Vagina (tissue), 2 donors: ENCODE measurements around the gene TBCEL. TPM values are rescaled to one million over a fixed set of nuclear protein-coding genes. Genes with fewer than 3 reads are reported as not detected.

ENCODE experiments used
- DNase-seq, 2 donors: peaks; one replicate each; pipeline ENCODE4 v3.0.0-alpha.2; 2017; ENCODE audit errors: extremely low spot score in 2 of 2
- H3K27ac ChIP-seq: fragments of 200-600 bp; sonication (generic); one replicate; pipeline ENCODE4 v1.5.1; 2019
- H3K27me3 ChIP-seq: fragments of 200-600 bp; sonication (generic); one replicate; pipeline ENCODE4 v1.5.1; 2019
- H3K36me3 ChIP-seq, 2 donors: fragments of 200-600 bp; sonication (generic); one replicate each; pipeline ENCODE4 v1.5.1; 2017 to 2019
- H3K4me1 ChIP-seq: fragments of 200-600 bp; sonication (generic); one replicate; pipeline ENCODE4 v1.5.1; 2019
- H3K4me3 ChIP-seq, 2 donors: fragments of 200-600 bp; sonication (generic); 1 replicate in 1 of 2; 2 replicates in 1 of 2; pipeline ENCODE4 v1.5.1; 2016 to 2019
- H3K9me3 ChIP-seq: fragments of 200-600 bp; sonication (generic); one replicate; pipeline ENCODE4 v1.5.1; 2019
- POLR2A ChIP-seq, 2 donors: fragments of 450-650 bp; IDR thresholded peaks; one replicate each; pipeline ENCODE4 v1.6.1; 2017; ENCODE audit warnings: antibody characterized with exemption in 2 of 2, mild to moderate bottlenecking in 2 of 2, moderate library complexity in 2 of 2
- POLR2AphosphoS5 ChIP-seq, 2 donors: sonication (generic); formaldehyde crosslinking; IDR thresholded peaks; one replicate each; pipeline ENCODE4 v1.9.0; 2017; ENCODE audit warnings: antibody characterized with exemption in 2 of 2, mild to moderate bottlenecking in 2 of 2, low read depth in 1 of 2; ENCODE audit not compliant: insufficient read depth in 1 of 2
- intact Hi-C: fragments of 100-400 bp; cut with DNase I; formaldehyde crosslinking; loops from one replicate; pipeline ENCODE4 v1.15.1; 2023
- total RNA-seq: library from RNA; depleted of rRNA; stranded (reverse); fragments of >200 nt; gene quantifications from one replicate; pipeline ENCODE4 v1.2.3, GENCODE V29; 2016
- TF ChIP-seq, protein P1 (sequence below), 3 experiments: fragments of 450-650 bp in 2 of 3; fragments of 200-600 bp in 1 of 3; sonication (generic) in 1 of 3; IDR thresholded peaks; one replicate each; pipeline ENCODE4 v1.5.1; 2017 to 2019; ENCODE audit warnings: antibody characterized with exemption in 3 of 3, mild to moderate bottlenecking in 2 of 3, moderate library complexity in 2 of 3

TBCEL gene
- total RNA-seq, 1 donor from 2014 or later, result 19.2 TPM

DNA sequence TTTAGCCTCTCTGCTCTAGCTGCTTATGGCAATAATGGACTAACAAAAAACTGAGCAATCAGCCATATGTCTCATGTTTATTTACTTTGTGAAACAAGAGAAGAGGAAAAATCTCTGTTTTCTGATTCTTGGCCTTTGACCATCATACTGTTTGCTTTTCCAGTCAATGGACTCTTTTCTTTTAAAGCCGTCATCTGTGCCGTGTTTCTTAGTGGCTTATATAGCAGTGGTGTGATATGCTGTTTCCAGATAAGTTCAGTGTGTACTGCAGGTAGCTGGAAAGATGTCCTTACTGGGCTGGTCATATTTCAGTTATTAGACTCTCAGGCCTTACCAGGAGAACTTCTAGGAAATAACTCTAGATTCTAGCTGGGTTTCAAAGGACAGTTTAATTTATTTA is 43.6 kb downstream of the TBCEL start:
- Histone ChIP-seq H3K9me3 (no peaks in the 10 kb centered on the region), H3K36me3 (no peaks in the 10 kb centered on the region), H3K4me1 (no peaks in the 10 kb centered on the region), H3K27me3 (no peaks in the 10 kb centered on the region), H3K27ac (no peak overlapping the region), H3K4me3 (no peak overlapping the region)
- intact Hi-C loops, result no loop called here
- DNase-seq, result no peak
- TF ChIP-seq POLR2AphosphoS5 (IDR thresholded peaks at IDR 0.05; ENCODE audit: insufficient read depth in 1 of 2, low read depth in 1 of 2) (no peak), POLR2A (IDR thresholded peaks at IDR 0.05) (no peak)
- TF ChIP-seq, protein P1, sequence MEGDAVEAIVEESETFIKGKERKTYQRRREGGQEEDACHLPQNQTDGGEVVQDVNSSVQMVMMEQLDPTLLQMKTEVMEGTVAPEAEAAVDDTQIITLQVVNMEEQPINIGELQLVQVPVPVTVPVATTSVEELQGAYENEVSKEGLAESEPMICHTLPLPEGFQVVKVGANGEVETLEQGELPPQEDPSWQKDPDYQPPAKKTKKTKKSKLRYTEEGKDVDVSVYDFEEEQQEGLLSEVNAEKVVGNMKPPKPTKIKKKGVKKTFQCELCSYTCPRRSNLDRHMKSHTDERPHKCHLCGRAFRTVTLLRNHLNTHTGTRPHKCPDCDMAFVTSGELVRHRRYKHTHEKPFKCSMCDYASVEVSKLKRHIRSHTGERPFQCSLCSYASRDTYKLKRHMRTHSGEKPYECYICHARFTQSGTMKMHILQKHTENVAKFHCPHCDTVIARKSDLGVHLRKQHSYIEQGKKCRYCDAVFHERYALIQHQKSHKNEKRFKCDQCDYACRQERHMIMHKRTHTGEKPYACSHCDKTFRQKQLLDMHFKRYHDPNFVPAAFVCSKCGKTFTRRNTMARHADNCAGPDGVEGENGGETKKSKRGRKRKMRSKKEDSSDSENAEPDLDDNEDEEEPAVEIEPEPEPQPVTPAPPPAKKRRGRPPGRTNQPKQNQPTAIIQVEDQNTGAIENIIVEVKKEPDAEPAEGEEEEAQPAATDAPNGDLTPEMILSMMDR (IDR thresholded peaks at IDR 0.05), result no peak

DNA sequence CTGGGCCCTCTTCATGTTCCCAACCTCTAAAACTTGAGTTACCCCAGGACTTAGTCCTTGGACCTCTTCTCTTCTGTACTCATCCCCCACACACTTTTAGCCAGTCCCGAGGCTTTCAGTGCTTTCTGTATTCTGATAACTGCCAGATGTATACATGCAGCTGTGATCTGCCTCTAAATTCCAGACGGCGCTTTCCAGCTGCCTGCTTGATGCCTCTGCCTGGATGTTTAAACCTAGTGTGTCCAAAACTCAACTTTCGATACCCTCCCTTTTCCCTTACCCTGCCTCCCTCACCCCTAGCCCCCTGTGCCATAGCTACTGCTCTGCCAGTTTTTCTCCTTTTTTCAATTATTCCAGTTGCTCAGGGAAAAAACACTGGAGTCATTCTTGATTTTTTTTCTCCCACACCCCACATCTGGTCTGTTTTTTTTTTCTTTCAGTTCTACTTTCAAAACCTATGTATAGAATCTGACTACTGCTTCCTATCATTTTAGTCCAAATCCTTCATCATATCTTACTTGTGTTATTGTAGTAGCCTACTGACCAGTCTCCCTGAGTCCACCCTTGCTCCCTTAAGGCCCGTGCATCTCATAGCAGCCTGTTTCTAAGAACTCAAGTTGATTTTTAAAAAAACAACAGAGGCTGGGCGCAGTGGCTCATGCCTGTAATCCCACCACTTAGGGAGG is 44.2 kb downstream of the TBCEL start:
- H3K9me3 ChIP-seq, result no peaks in the 10 kb centered on the region
- H3K4me3 ChIP-seq, result no peak overlapping the region
- no peak overlapping the region for H3K27ac ChIP-seq
- H3K4me1 ChIP-seq, result no peaks in the 10 kb centered on the region
- no peak for DNase-seq
- no peaks in the 10 kb centered on the region for H3K36me3 ChIP-seq
- intact Hi-C loops, result no loop called here
- TF ChIP-seq, protein P1 (IDR thresholded peaks at IDR 0.05), result no peak
- TF ChIP-seq POLR2AphosphoS5 (IDR thresholded peaks at IDR 0.05; ENCODE audit: insufficient read depth in 1 of 2, low read depth in 1 of 2) (no peak), POLR2A (IDR thresholded peaks at IDR 0.05) (no peak)
- no peaks in the 10 kb centered on the region for H3K27me3 ChIP-seq

DNA sequence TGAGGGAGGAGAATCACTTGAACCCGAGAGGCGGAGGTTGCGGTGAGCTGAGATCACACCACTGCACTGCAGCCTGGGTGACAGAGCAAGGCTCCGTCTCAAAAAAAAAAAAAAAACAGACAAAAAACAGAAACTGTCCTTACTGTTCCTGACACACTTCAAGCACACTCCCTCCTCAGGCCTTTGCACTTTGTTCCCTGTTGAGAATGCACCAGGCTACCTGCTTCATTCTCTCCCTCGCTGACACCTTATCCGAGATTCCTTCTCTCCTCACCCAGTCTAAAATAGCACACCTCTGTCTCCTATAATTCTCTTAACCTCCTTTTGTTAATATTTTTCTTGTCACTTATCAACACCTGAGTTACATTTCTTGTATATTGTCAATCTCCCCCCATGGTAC is 44.9 kb downstream of the TBCEL start:
- Histone ChIP-seq H3K27ac (no peak overlapping the region), H3K4me3 (no peak overlapping the region), H3K27me3 (no peaks in the 10 kb centered on the region), H3K9me3 (no peaks in the 10 kb centered on the region), H3K4me1 (no peaks in the 10 kb centered on the region), H3K36me3 (no peaks in the 10 kb centered on the region)
- DNase-seq, result no peak
- TF ChIP-seq POLR2AphosphoS5 (IDR thresholded peaks at IDR 0.05; ENCODE audit: insufficient read depth in 1 of 2, low read depth in 1 of 2) (no peak), POLR2A (IDR thresholded peaks at IDR 0.05) (no peak)
- TF ChIP-seq, protein P1 (IDR thresholded peaks at IDR 0.05), result no peak
- intact Hi-C loops, result no loop called here

DNA sequence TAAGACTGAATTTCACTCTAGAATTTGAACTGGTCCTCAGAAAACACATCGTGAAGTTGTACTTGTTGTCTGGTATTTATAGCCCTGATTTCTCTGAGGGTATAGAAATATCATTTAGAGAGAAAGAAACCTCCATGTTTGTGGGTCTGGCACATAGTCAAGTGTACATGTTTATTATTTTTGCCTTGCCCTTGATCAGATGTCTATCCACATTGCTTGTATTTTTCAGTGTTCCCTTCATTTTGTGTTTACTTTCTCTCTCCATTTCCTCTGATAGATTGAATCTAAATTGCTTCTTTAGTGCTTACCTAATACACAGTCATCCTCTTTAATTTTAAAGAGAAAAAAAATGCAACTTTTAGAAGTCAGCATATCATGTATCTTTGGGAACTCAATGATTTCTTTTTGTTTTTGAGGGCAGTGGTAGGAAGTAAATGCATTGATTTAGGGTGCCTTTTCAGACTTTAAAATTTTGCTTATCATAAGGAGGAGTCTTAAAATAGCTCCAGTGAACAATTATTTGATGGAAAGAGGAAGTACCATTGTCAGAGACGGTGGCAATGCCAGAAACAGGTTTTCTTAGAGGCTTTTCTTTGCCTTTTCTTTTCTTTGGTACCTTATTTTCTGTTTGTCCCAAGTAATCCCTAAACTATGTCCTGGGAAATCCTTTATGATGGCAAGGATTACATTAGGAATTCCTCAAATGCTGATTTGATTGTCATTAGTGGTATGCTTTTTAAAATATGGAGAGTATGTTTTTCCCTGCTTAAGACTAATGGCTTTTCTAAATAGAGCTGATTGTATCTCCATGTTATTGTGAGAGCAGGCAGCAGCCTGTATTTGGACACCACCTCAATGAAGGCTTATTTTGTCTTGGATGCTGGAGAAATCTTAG is 47.3 kb downstream of the TBCEL start:
- no peaks in the 10 kb centered on the region for H3K4me1 ChIP-seq
- intact Hi-C loops, result no loop called here
- H3K36me3 ChIP-seq, result no peaks in the 10 kb centered on the region
- no peak for DNase-seq
- no peaks in the 10 kb centered on the region for H3K27me3 ChIP-seq
- TF ChIP-seq POLR2AphosphoS5 (IDR thresholded peaks at IDR 0.05; ENCODE audit: insufficient read depth in 1 of 2, low read depth in 1 of 2) (no peak), POLR2A (IDR thresholded peaks at IDR 0.05) (no peak)
- TF ChIP-seq, protein P1 (IDR thresholded peaks at IDR 0.05), result no peak
- no peak overlapping the region for H3K27ac ChIP-seq
- H3K9me3 ChIP-seq, result no peaks in the 10 kb centered on the region
- no peak overlapping the region for H3K4me3 ChIP-seq
